WTC11 (cell line): ENCODE data around the gene C11orf52. TPM values are rescaled to one million over a fixed set of nuclear protein-coding genes. Genes with fewer than 3 reads are reported as not detected.
"Not testable (repeated sequence)": the region's sequence is repeated elsewhere in the genome, so short reads cannot be mapped to it uniquely, and the experiment has no call there.

Source experiments
- ATAC-seq: fragments of 200-7000 bp; cut with Tn5 transposase; 2 replicates; pipeline ENCODE4 v1.10.0; 2021; ENCODE audit warnings: mild to moderate bottlenecking, moderate library complexity
- CTCF ChIA-PET: fragments of 300-600 bp; sonication (Branson Sonifier 250); formaldehyde crosslinking; loops from one replicate; lab custom pipeline; 2021; ENCODE audit warnings: antibody characterized with exemption; lab: Charles Lee
- POLR2A ChIA-PET: fragments of 350-600 bp; sonication (Branson Sonifier 250); formaldehyde crosslinking; loops from one replicate; lab custom pipeline; 2021; ENCODE audit warnings: antibody characterized with exemption; lab: Charles Lee
- DNase-seq: peaks from one replicate; pipeline ENCODE4 v3.0.0; 2021; ENCODE audit warnings: low spot score
- H3K27ac Mint-ChIP-seq: 2 replicates; pipeline ENCODE4 v1.8.0; 2021; ENCODE audit warnings: mixed read lengths
- H3K27me3 Mint-ChIP-seq: 2 replicates; pipeline ENCODE4 v1.8.0; 2021; ENCODE audit warnings: low read depth, mild to moderate bottlenecking, moderate library complexity, mixed read lengths
- H3K36me3 Mint-ChIP-seq: 2 replicates; pipeline ENCODE4 v1.8.0; 2021; ENCODE audit warnings: mixed read lengths
- H3K4me1 Mint-ChIP-seq: 2 replicates; pipeline ENCODE4 v1.8.0; 2022; ENCODE audit warnings: mixed read lengths
- H3K4me3 Mint-ChIP-seq: 2 replicates; pipeline ENCODE4 v1.8.0; 2021; ENCODE audit warnings: mild to moderate bottlenecking, moderate library complexity, mixed read lengths
- H3K9me3 Mint-ChIP-seq: 2 replicates; pipeline ENCODE4 v1.8.0; 2021; ENCODE audit warnings: mixed read lengths
- ESRRA ChIP-seq: sonication (generic); formaldehyde crosslinking; IDR thresholded peaks from 2 replicates; pipeline ENCODE4 v1.8.1; 2022; ENCODE audit warnings: mild to moderate bottlenecking, missing genetic modification reagents, borderline replicate concordance
- KAT7 ChIP-seq: sonication (generic); formaldehyde crosslinking; IDR thresholded peaks from 2 replicates; pipeline ENCODE4 v1.8.1; 2023; ENCODE audit warnings: missing genetic modification reagents, mild to moderate bottlenecking, borderline replicate concordance
- MYBL2 ChIP-seq: sonication (generic); formaldehyde crosslinking; IDR thresholded peaks from 2 replicates; pipeline ENCODE4 v1.8.1; 2023; ENCODE audit warnings: mild to moderate bottlenecking, moderate library complexity, missing genetic modification reagents
- NFATC4 ChIP-seq: fragments of 250-450 bp; sonication (Bioruptor Pico); IDR thresholded peaks from 2 replicates; pipeline ENCODE4 v1.9.0; 2021; ENCODE audit warnings: mild to moderate bottlenecking
- NFE2L1 ChIP-seq: sonication (generic); formaldehyde crosslinking; IDR thresholded peaks from 2 replicates; pipeline ENCODE4 v1.8.1; 2023; ENCODE audit warnings: missing genetic modification reagents
- NR3C1 ChIP-seq: sonication (generic); formaldehyde crosslinking; conservative IDR thresholded peaks from 2 replicates; pipeline ENCODE4 v1.8.1; 2023; ENCODE audit warnings: low read depth, mild to moderate bottlenecking, missing genetic modification reagents
- PRRX2 ChIP-seq: fragments of 250-450 bp; sonication (Bioruptor Pico); IDR thresholded peaks from 2 replicates; pipeline ENCODE4 v1.8.0; 2021; ENCODE audit warnings: mild to moderate bottlenecking
- RORB ChIP-seq: fragments of 250-450 bp; sonication (Bioruptor Pico); IDR thresholded peaks from 2 replicates; pipeline ENCODE4 v1.9.0; 2021; ENCODE audit warnings: mild to moderate bottlenecking
- SMAD3 ChIP-seq: sonication (generic); formaldehyde crosslinking; IDR thresholded peaks from 2 replicates; pipeline ENCODE4 v1.8.0; 2022; ENCODE audit warnings: missing genetic modification reagents, mild to moderate bottlenecking, borderline replicate concordance
- SMAD4 ChIP-seq: sonication (generic); formaldehyde crosslinking; IDR thresholded peaks from 2 replicates; pipeline ENCODE4 v1.8.0; 2022; ENCODE audit warnings: mild to moderate bottlenecking, missing genetic modification reagents
- TEAD1 ChIP-seq: sonication (generic); formaldehyde crosslinking; IDR thresholded peaks from 2 replicates; pipeline ENCODE4 v1.8.0; 2022; ENCODE audit warnings: mild to moderate bottlenecking, missing genetic modification reagents
- TEAD4 ChIP-seq: sonication (generic); formaldehyde crosslinking; IDR thresholded peaks from 2 replicates; pipeline ENCODE4 v1.8.0; 2022; ENCODE audit warnings: mild to moderate bottlenecking, missing genetic modification reagents
- ZNF219 ChIP-seq: sonication (generic); formaldehyde crosslinking; IDR thresholded peaks from 2 replicates; pipeline ENCODE4 v1.8.0; 2023; ENCODE audit warnings: missing genetic modification reagents, mild to moderate bottlenecking, borderline replicate concordance
- ZNF416 ChIP-seq: fragments of 250-450 bp; sonication (Bioruptor Pico); IDR thresholded peaks from 2 replicates; pipeline ENCODE4 v1.9.0; 2021; ENCODE audit warnings: mild to moderate bottlenecking, inconsistent platforms
- total RNA-seq: library from RNA; stranded (reverse); gene quantifications from 3 replicates; pipeline ENCODE4 v1.2.3, GENCODE V29; 2021
- TF ChIP-seq, protein P1 (sequence below): fragments of 250-450 bp; sonication (Bioruptor Pico); IDR thresholded peaks from 2 replicates; pipeline ENCODE4 v1.8.0; 2021; ENCODE audit warnings: mild to moderate bottlenecking
- TF ChIP-seq, protein P2 (sequence below): fragments of 250-450 bp; sonication (Bioruptor Pico); IDR thresholded peaks from 2 replicates; pipeline ENCODE4 v2.1.2; 2022; ENCODE audit warnings: mild to moderate bottlenecking, moderate library complexity
- TF ChIP-seq, protein P3 (sequence below): sonication (generic); formaldehyde crosslinking; IDR thresholded peaks from 2 replicates; pipeline ENCODE4 v1.8.0; 2023; ENCODE audit warnings: mild to moderate bottlenecking, missing genetic modification reagents
- TF ChIP-seq, protein P4 (sequence below): sonication (generic); formaldehyde crosslinking; IDR thresholded peaks from 2 replicates; pipeline ENCODE4 v1.8.0; 2022; ENCODE audit warnings: mild to moderate bottlenecking, missing genetic modification reagents
- TF ChIP-seq, protein P5 (sequence below): sonication (generic); formaldehyde crosslinking; IDR thresholded peaks from 2 replicates; pipeline ENCODE4 v1.8.1; 2022; ENCODE audit warnings: missing genetic modification reagents, borderline replicate concordance

The C11orf52 gene
- total RNA-seq, 1 experiment from 2014 or later, result 2.1 TPM

DNA sequence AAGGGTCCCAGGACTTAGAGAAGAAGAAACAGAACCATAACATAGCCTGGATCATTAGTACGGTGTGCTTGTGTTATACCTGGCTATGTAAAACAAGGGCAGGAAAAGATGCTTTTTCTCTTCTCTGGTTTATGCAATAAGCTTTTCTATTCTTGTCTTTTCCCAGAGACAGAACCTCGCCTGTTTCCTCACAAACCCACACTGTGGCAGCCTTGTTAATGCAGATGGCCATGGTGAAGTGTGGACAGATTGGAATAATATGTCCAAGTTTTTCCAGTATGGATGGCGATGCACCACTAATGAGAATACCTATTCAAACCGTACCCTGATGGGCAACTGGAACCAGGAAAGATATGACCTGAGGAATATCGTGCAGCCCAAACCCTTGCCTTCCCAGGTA, 36.5 kb upstream of the C11orf52 start:
- ChIA-PET POLR2A (no interaction called here), CTCF (interaction anchor here (2.7 kb wide), 1 partner anchor 11 kb away, joined by 8 read pairs; the partner anchor contains the start of gene ALG9)
- Mint-ChIP-seq H3K36me3 (no peaks in the 10 kb centered on the region), H3K4me3 (no peak overlapping the region), H3K9me3 (no peaks in the 10 kb centered on the region), H3K27ac (no peak overlapping the region), H3K4me1 (peaks cover 6% of the 10 kb centered on the region), H3K27me3 (peaks cover 2% of the 10 kb centered on the region; the same call in 1 of the 2 replicates)
- ATAC-seq (no peak), DNase-seq (no peak)
- TF ChIP-seq TEAD1, result no peak

DNA sequence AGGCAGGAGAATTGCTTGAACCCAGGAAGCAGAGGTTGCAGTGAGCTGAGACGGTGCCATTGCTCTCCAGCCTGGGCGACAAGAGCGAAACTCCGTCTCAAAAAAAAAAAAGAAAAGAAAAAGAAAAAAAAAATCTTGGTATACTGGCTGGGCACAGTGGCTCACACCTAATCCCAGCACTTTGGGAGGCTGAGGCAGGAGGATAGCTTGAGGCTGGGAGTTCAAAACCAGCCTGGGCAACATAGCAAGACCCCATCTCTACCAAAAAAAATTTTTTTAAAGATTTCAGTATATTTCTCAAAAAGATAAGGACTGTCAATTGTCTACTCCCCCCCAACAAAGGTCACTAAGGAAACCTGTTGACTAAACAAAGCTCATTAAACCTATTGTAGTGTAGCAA, 33.7 kb upstream of the C11orf52 start:
- H3K4me3 Mint-ChIP-seq, ATAC-seq, H3K27me3 Mint-ChIP-seq, H3K9me3 Mint-ChIP-seq, H3K27ac Mint-ChIP-seq, H3K4me1 Mint-ChIP-seq, DNase-seq, H3K36me3 Mint-ChIP-seq: not testable (repeated sequence)
- POLR2A ChIA-PET, result interaction anchor here (0.9 kb wide), 1 partner anchor 92 kb away, joined by 6 read pairs; no protein-coding TSS in a partner anchor
- CTCF ChIA-PET, result interaction anchor here (1.0 kb wide), 1 partner anchor 98 kb away, joined by 3 read pairs; no protein-coding TSS in a partner anchor

DNA sequence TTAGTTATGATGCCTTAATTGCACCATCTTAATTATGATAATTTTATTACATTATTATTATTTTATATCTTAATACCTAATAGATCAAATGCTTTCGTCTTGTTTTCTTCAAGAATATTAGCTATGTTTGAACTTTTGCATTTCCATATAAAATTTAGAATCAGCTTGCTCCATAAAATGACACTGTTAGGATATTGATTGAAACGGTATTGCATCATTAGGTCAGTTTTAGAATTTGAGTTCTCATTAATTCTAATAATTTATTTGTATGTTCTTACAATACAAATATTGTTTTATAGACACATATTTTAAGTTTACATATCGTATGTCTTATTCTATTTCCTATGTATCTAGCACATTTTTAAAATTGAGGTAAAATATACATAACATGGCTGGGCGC, 32.7 kb upstream of the C11orf52 start:
- TF ChIP-seq NR3C1 (CRISPR knock-in tag) (no peak), NFATC4 (CRISPR knock-in tag) (no peak), SMAD3 (no peak), NFE2L1 (CRISPR knock-in tag) (no peak)
- TF ChIP-seq, protein P1, sequence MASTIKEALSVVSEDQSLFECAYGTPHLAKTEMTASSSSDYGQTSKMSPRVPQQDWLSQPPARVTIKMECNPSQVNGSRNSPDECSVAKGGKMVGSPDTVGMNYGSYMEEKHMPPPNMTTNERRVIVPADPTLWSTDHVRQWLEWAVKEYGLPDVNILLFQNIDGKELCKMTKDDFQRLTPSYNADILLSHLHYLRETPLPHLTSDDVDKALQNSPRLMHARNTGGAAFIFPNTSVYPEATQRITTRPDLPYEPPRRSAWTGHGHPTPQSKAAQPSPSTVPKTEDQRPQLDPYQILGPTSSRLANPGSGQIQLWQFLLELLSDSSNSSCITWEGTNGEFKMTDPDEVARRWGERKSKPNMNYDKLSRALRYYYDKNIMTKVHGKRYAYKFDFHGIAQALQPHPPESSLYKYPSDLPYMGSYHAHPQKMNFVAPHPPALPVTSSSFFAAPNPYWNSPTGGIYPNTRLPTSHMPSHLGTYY (CRISPR knock-in tag), result no peak
- no peak for DNase-seq
- POLR2A ChIA-PET, result interaction anchor here (0.9 kb wide), 1 partner anchor 91 kb away, joined by 6 read pairs; no protein-coding TSS in a partner anchor
- no peaks in the 10 kb centered on the region for H3K4me1 Mint-ChIP-seq
- CTCF ChIA-PET, result no interaction called here
- H3K9me3 Mint-ChIP-seq, result no peaks in the 10 kb centered on the region
- ATAC-seq, result no peak
- H3K27ac Mint-ChIP-seq, result no peak overlapping the region
- H3K36me3 Mint-ChIP-seq, result no peaks in the 10 kb centered on the region
- no peaks in the 10 kb centered on the region for H3K27me3 Mint-ChIP-seq
- H3K4me3 Mint-ChIP-seq, result no peak overlapping the region

DNA sequence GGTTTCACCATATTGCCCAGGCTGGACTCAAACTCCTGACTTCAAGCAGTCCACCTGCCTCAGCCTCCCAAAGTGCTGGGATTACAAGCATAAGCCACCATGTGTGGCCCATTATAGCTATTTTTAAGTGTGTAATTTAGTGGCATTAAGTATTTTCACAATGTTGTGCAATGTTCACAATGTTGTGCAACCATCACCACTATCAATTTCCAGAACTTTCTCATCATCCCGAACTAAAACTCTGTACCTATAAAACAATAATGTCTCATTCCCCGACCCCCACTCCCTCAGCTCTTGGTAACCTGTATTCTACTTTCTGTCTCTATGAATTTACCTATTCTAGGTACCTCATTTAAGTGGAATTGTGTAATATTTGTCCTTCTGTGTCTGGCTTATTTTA, 31.9 kb upstream of the C11orf52 start:
- no peak overlapping the region for H3K4me3 Mint-ChIP-seq
- TF ChIP-seq, protein P2, sequence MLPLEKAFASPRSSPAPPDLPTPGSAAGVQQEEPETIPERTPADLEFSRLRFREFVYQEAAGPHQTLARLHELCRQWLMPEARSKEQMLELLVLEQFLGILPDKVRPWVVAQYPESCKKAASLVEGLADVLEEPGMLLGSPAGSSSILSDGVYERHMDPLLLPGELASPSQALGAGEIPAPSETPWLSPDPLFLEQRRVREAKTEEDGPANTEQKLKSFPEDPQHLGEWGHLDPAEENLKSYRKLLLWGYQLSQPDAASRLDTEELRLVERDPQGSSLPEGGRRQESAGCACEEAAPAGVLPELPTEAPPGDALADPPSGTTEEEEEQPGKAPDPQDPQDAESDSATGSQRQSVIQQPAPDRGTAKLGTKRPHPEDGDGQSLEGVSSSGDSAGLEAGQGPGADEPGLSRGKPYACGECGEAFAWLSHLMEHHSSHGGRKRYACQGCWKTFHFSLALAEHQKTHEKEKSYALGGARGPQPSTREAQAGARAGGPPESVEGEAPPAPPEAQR (CRISPR knock-in tag), result no peak
- TF ChIP-seq, protein P3, sequence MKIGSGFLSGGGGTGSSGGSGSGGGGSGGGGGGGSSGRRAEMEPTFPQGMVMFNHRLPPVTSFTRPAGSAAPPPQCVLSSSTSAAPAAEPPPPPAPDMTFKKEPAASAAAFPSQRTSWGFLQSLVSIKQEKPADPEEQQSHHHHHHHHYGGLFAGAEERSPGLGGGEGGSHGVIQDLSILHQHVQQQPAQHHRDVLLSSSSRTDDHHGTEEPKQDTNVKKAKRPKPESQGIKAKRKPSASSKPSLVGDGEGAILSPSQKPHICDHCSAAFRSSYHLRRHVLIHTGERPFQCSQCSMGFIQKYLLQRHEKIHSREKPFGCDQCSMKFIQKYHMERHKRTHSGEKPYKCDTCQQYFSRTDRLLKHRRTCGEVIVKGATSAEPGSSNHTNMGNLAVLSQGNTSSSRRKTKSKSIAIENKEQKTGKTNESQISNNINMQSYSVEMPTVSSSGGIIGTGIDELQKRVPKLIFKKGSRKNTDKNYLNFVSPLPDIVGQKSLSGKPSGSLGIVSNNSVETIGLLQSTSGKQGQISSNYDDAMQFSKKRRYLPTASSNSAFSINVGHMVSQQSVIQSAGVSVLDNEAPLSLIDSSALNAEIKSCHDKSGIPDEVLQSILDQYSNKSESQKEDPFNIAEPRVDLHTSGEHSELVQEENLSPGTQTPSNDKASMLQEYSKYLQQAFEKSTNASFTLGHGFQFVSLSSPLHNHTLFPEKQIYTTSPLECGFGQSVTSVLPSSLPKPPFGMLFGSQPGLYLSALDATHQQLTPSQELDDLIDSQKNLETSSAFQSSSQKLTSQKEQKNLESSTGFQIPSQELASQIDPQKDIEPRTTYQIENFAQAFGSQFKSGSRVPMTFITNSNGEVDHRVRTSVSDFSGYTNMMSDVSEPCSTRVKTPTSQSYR (CRISPR knock-in tag), result no peak
- TF ChIP-seq ZNF416 (no peak), TEAD1 (no peak), PRRX2 (CRISPR knock-in tag) (no peak), KAT7 (no peak), ZNF219 (no peak), RORB (CRISPR knock-in tag) (no peak), SMAD4 (CRISPR knock-in tag) (no peak), MYBL2 (CRISPR knock-in tag) (no peak), NFE2L1 (CRISPR knock-in tag) (no peak), ESRRA (CRISPR knock-in tag) (no peak), TEAD4 (CRISPR knock-in tag) (no peak)
- TF ChIP-seq, protein P4, sequence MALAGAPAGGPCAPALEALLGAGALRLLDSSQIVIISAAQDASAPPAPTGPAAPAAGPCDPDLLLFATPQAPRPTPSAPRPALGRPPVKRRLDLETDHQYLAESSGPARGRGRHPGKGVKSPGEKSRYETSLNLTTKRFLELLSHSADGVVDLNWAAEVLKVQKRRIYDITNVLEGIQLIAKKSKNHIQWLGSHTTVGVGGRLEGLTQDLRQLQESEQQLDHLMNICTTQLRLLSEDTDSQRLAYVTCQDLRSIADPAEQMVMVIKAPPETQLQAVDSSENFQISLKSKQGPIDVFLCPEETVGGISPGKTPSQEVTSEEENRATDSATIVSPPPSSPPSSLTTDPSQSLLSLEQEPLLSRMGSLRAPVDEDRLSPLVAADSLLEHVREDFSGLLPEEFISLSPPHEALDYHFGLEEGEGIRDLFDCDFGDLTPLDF (CRISPR knock-in tag), result no peak
- TF ChIP-seq, protein P5, sequence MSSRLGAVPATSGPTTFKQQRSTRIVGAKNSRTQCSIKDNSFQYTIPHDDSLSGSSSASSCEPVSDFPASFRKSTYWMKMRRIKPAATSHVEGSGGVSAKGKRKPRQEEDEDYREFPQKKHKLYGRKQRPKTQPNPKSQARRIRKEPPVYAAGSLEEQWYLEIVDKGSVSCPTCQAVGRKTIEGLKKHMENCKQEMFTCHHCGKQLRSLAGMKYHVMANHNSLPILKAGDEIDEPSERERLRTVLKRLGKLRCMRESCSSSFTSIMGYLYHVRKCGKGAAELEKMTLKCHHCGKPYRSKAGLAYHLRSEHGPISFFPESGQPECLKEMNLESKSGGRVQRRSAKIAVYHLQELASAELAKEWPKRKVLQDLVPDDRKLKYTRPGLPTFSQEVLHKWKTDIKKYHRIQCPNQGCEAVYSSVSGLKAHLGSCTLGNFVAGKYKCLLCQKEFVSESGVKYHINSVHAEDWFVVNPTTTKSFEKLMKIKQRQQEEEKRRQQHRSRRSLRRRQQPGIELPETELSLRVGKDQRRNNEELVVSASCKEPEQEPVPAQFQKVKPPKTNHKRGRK (CRISPR knock-in tag), result no peak
- H3K9me3 Mint-ChIP-seq, result peaks cover 4% of the 10 kb centered on the region; the same call in 1 of the 2 replicates
- ChIA-PET CTCF (interaction anchor here (1.5 kb wide), 1 partner anchor 300 kb away, joined by 3 read pairs; no protein-coding TSS in a partner anchor), POLR2A (no interaction called here)
- ATAC-seq (no peak), DNase-seq (no peak)
- no peak overlapping the region for H3K27ac Mint-ChIP-seq
- H3K27me3 Mint-ChIP-seq, result no peaks in the 10 kb centered on the region
- no peaks in the 10 kb centered on the region for H3K36me3 Mint-ChIP-seq
- no peaks in the 10 kb centered on the region for H3K4me1 Mint-ChIP-seq
